HCT116 (cell line): ENCODE measurements around the gene ECEL1. TPM values are rescaled to one million over a fixed set of nuclear protein-coding genes. Genes with fewer than 3 reads are reported as not detected.

ENCODE experiments used
- ATAC-seq: fragments of 200-7000 bp; cut with Tn5 transposase; 2 replicates; pipeline ENCODE4 v1.9.1; 2020; ENCODE audit warnings: mild to moderate bottlenecking, moderate library complexity
- BruUV-seq: library from RNA; stranded (reverse); fragments of 400-500 nt; replicated peaks from 2 replicates; lab custom pipeline; 2021; lab: Mats Ljungman, UMichigan
- CTCF ChIA-PET: fragments of 300-600 bp; sonication (Branson Sonifier 250); formaldehyde crosslinking; loops from one replicate; lab custom pipeline; 2021; ENCODE audit warnings: antibody characterized with exemption; lab: Charles Lee
- POLR2A ChIA-PET: fragments of 300-600, 350-600 bp; sonication (Branson Sonifier 250); formaldehyde crosslinking; loops from one replicate; lab custom pipeline; 2021; ENCODE audit warnings: antibody characterized with exemption; lab: Charles Lee
- RAD21 ChIA-PET, 2 experiments: fragments of 300-600 bp; sonication (Branson Sonifier 250); formaldehyde crosslinking; loops; one replicate each; lab custom pipeline; 2023; ENCODE audit warnings: low total read pairs in 2 of 2; ENCODE audit not compliant: uncharacterized antibody in 2 of 2, unreplicated experiment in 2 of 2, low non-redundant PET in 1 of 2; lab: Charles Lee
- DNase-seq: peaks from one replicate; pipeline ENCODE4 v3.0.0-alpha.2; 2010; ENCODE audit warnings: low read depth, low spot score
- H2AFZ ChIP-seq: fragments of 200-600 bp; shearing (Covaris generic), sonication (generic); 2 replicates; pipeline ENCODE4 v1.6.1; 2017; ENCODE audit warnings: low read depth, mixed run types, mixed read lengths, antibody characterized with exemption, low read length; ENCODE audit not compliant: poor library complexity, severe bottlenecking
- H3K27ac ChIP-seq: 2 replicates; pipeline ENCODE4 v1.5.1; 2012; ENCODE audit warnings: low read depth, low read length
- H3K27me3 ChIP-seq: fragments of 200-600 bp; sonication (generic); 2 replicates; pipeline ENCODE4 v1.6.1; 2016; ENCODE audit warnings: mixed run types, low read length, mixed read lengths; ENCODE audit not compliant: insufficient read depth
- H3K36me3 ChIP-seq, 2 experiments: fragments of 200-500 bp in 1 of 2; fragments of 200-600 bp in 1 of 2; sonication (Bioruptor generic) in 1 of 2; sonication (generic) in 1 of 2; 2 replicates each; pipeline versions ENCODE4 v1.5.1 to v1.6.1; 2014 to 2016; ENCODE audit warnings: low read length in 2 of 2, inconsistent platforms in 1 of 2, mixed read lengths in 1 of 2, mixed run types in 1 of 2; ENCODE audit not compliant: insufficient read depth in 2 of 2, control insufficient read depth in 1 of 2
- H3K4me1 ChIP-seq, 2 experiments: fragments of 200-600 bp in 1 of 2; sonication (generic) in 1 of 2; 2 replicates each; pipeline versions ENCODE4 v1.5.1 to v1.6.1; 2012 to 2017; ENCODE audit warnings: low read length in 2 of 2, inconsistent platforms in 1 of 2, mild to moderate bottlenecking in 1 of 2, mixed read lengths in 1 of 2, mixed run types in 1 of 2, moderate library complexity in 1 of 2; ENCODE audit not compliant: insufficient read depth in 2 of 2, control insufficient read depth in 1 of 2
- H3K4me2 ChIP-seq: fragments of 200-600 bp; sonication (generic); 2 replicates; pipeline ENCODE4 v1.6.1; 2017; ENCODE audit warnings: mixed run types, low read length, mixed read lengths
- H3K4me3 ChIP-seq, 2 experiments: fragments of 200-600 bp in 1 of 2; sonication (generic) in 1 of 2; replicated peaks in 1 of 2; 2 replicates each; pipeline ENCODE4 v1.5.1; 2011 to 2016; ENCODE audit warnings: low read length in 2 of 2, control low read depth in 1 of 2, low read depth in 1 of 2, mild to moderate bottlenecking in 1 of 2, mixed read lengths in 1 of 2, mixed run types in 1 of 2
- H3K79me2 ChIP-seq: fragments of 200-600 bp; sonication (generic); 2 replicates; pipeline ENCODE4 v1.6.1; 2017; ENCODE audit warnings: mild to moderate bottlenecking, mixed run types, low read length, moderate library complexity, mixed read lengths; ENCODE audit not compliant: insufficient read depth
- H3K9ac ChIP-seq: fragments of 200-600 bp; sonication (generic); 2 replicates; pipeline ENCODE4 v1.6.1; 2016; ENCODE audit warnings: low read length, mixed read lengths
- H3K9me2 ChIP-seq: fragments of 200-600 bp; sonication (generic), shearing (Covaris generic); 2 replicates; pipeline ENCODE4 v1.6.1; 2017; ENCODE audit warnings: mixed run types, mild to moderate bottlenecking, moderate library complexity; ENCODE audit not compliant: insufficient read depth
- H3K9me3 ChIP-seq, 2 experiments: fragments of 200-500 bp in 1 of 2; fragments of 200-600 bp in 1 of 2; sonication (Bioruptor generic) in 1 of 2; sonication (generic) in 1 of 2; 2 replicates each; pipeline ENCODE4 v1.6.1; 2014 to 2017; ENCODE audit warnings: low read length in 2 of 2, mixed read lengths in 2 of 2, inconsistent platforms in 1 of 2, low read depth in 1 of 2, mild to moderate bottlenecking in 1 of 2, mixed run types in 1 of 2, moderate library complexity in 1 of 2; ENCODE audit not compliant: control insufficient read depth in 1 of 2, insufficient read depth in 1 of 2
- H4K20me1 ChIP-seq: fragments of 200-600 bp; sonication (generic), shearing (Covaris generic); 2 replicates; pipeline ENCODE4 v1.6.1; 2017; ENCODE audit warnings: mixed run types, mild to moderate bottlenecking, moderate library complexity; ENCODE audit not compliant: insufficient read depth
- FOSL1 ChIP-seq: IDR thresholded peaks from 2 replicates; pipeline ENCODE4 v1.6.1; 2012; ENCODE audit warnings: low read depth
- POLR2A ChIP-seq: IDR thresholded peaks from 2 replicates; pipeline ENCODE4 v1.7.0; 2011; ENCODE audit warnings: borderline replicate concordance; ENCODE audit not compliant: insufficient read depth, insufficient read length; ENCODE audit errors: extremely low read depth
- POLR2AphosphoS5 ChIP-seq: IDR thresholded peaks from 2 replicates; pipeline ENCODE4 v1.6.1; 2011; ENCODE audit warnings: mild to moderate bottlenecking, low read depth, low read length, moderate library complexity
- SIN3A ChIP-seq: IDR thresholded peaks from 2 replicates; pipeline ENCODE4 v1.6.1; 2012; ENCODE audit warnings: low read depth
- TCF7L2 ChIP-seq: IDR thresholded peaks from 2 replicates; pipeline ENCODE4 v1.7.0; 2011; ENCODE audit warnings: borderline replicate concordance, inconsistent platforms; ENCODE audit not compliant: insufficient read depth, insufficient read length; ENCODE audit errors: extremely low read depth
- YY1 ChIP-seq: IDR thresholded peaks from 2 replicates; pipeline ENCODE4 v1.6.1; 2011; ENCODE audit warnings: low read length, low read depth, moderate library complexity, mild to moderate bottlenecking; ENCODE audit not compliant: insufficient replicate concordance; ENCODE audit errors: extremely low read depth
- ZFX ChIP-seq: fragments of 450-650 bp; IDR thresholded peaks from 2 replicates; pipeline ENCODE4 v1.6.1; 2017
- ZNF274 ChIP-seq: fragments of 200-500 bp; sonication (Bioruptor generic); IDR thresholded peaks from 2 replicates; pipeline ENCODE4 v1.6.1; 2014; ENCODE audit warnings: mild to moderate bottlenecking, low read depth, low read length, inconsistent platforms
- intact Hi-C: fragments of 100-400 bp; cut with micrococcal nuclease; formaldehyde crosslinking; loops from 2 replicates; pipeline ENCODE4 v1.10.0; 2022
- total RNA-seq: library from RNA; stranded (reverse); gene quantifications from one replicate; pipeline ENCODE4 v1.2.1, GENCODE V29; 2021; ENCODE audit not compliant: unreplicated experiment
- TF ChIP-seq, protein P1 (sequence below), 3 experiments: fragments of 200-600 bp in 1 of 3; sonication (generic) in 1 of 3; IDR thresholded peaks in 2 of 3; conservative IDR thresholded peaks in 1 of 3; 2 replicates each; pipeline ENCODE4 v1.5.1; 2012 to 2017; ENCODE audit warnings: low read depth in 2 of 3, low read length in 2 of 3, antibody characterized with exemption in 1 of 3, borderline replicate concordance in 1 of 3, control low read depth in 1 of 3, mild to moderate bottlenecking in 1 of 3, mixed read lengths in 1 of 3, mixed run types in 1 of 3, moderate library complexity in 1 of 3; ENCODE audit not compliant: insufficient read depth in 1 of 3
- TF ChIP-seq, protein P2 (sequence below): IDR thresholded peaks from 2 replicates; pipeline ENCODE4 v1.6.1; 2011; ENCODE audit warnings: mild to moderate bottlenecking, low read length, moderate library complexity; ENCODE audit not compliant: insufficient replicate concordance; ENCODE audit errors: extremely low read depth
- TF ChIP-seq, protein P3 (sequence below): IDR thresholded peaks from 2 replicates; pipeline ENCODE4 v1.6.1; 2012
- TF ChIP-seq, protein P4 (sequence below): IDR thresholded peaks from 2 replicates; pipeline ENCODE4 v1.6.1; 2012; ENCODE audit warnings: low read depth

The ECEL1 gene
- total RNA-seq, 1 experiment from 2014 or later: not detected

DNA sequence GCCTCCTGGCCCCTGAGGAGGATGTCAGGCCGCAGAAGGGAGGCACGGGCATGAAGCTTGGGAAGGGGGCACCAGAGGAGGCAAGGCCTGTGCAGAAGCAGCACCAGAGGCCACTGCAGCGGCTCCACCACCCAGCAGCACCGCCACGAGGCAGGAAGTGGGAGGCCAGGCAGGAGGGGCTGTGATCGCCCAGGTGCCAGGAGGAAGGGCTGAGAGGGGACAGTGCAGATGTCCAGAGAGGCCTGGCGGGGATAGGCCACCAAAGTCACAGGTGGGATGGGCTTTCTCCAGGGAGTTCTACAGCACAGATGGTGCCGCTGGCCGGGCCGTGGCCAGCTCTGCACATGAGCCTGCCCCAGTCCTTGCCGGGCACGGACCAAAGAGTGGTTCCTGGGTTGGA is 37.7 kb downstream of the ECEL1 start:
- Histone ChIP-seq H3K79me2 (no peaks in the 10 kb centered on the region), H2AFZ (no peak overlapping the region)
- peak; percentile 38 for ATAC-seq
- CTCF ChIA-PET: no interaction called here
- TF ChIP-seq POLR2A: no peak
- no peak for TF ChIP-seq SIN3A
- no peak for TF ChIP-seq ZNF274
- TF ChIP-seq, all 23 proteins: peak for 0
- Histone ChIP-seq H3K27ac (no peak overlapping the region), H3K9me2 (no peaks in the 10 kb centered on the region), H3K9me3 (no peaks in the 10 kb centered on the region), H3K4me2 (no peak overlapping the region), H3K27me3 (no peaks in the 10 kb centered on the region), H3K4me1 (no peaks in the 10 kb centered on the region), H3K36me3 (no peaks in the 10 kb centered on the region), H3K4me3 (no peak overlapping the region), H3K9ac (no peak overlapping the region), H4K20me1 (no peaks in the 10 kb centered on the region)
- intact Hi-C loops: no loop called here
- ChIA-PET RAD21 (no interaction called here), POLR2A (no interaction called here)
- DNase-seq: no peak
- BruUV-seq: no TSS peak

DNA sequence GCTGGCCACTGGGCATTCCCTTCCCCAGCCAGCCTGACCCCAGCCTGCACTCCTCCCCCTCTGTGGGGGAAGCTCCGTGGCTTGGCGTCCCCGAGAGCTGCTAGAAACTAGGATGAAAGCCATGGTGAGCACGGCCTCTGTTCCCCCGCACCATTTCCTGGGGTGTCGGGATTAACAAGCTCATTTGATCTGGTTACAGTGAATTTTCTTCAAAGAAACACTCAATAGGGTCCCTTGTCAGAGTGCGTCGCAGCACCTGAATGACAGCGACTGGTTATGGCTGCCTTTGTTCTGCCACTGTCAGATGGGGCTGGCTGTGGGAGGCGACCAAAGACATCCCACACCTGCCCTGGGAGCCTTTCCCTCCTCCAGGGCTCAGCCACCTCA is 39.3 kb downstream of the ECEL1 start:
- intact Hi-C loops: no loop called here
- H3K27me3 ChIP-seq: no peaks in the 10 kb centered on the region
- CTCF ChIA-PET: no interaction called here
- H3K4me3 ChIP-seq: no peak overlapping the region
- no peak overlapping the region for H3K27ac ChIP-seq
- H2AFZ ChIP-seq: no peak overlapping the region
- DNase-seq (no peak), ATAC-seq (no peak)
- peaks cover 0 to 10% of the 10 kb centered on the region in 2 experiments; a peak in 2 of 4 replicates for H3K4me1 ChIP-seq
- no peaks in the 10 kb centered on the region for H3K36me3 ChIP-seq
- H3K79me2 ChIP-seq: no peaks in the 10 kb centered on the region
- RAD21 ChIA-PET: no interaction called here
- no peaks in the 10 kb centered on the region for H4K20me1 ChIP-seq
- no peaks in the 10 kb centered on the region for H3K9me2 ChIP-seq
- H3K9ac ChIP-seq: no peak overlapping the region
- no peaks in the 10 kb centered on the region for H3K9me3 ChIP-seq
- no TSS peak for BruUV-seq
- POLR2A ChIA-PET: no interaction called here
- no peak overlapping the region for H3K4me2 ChIP-seq
- TF ChIP-seq, protein P1, sequence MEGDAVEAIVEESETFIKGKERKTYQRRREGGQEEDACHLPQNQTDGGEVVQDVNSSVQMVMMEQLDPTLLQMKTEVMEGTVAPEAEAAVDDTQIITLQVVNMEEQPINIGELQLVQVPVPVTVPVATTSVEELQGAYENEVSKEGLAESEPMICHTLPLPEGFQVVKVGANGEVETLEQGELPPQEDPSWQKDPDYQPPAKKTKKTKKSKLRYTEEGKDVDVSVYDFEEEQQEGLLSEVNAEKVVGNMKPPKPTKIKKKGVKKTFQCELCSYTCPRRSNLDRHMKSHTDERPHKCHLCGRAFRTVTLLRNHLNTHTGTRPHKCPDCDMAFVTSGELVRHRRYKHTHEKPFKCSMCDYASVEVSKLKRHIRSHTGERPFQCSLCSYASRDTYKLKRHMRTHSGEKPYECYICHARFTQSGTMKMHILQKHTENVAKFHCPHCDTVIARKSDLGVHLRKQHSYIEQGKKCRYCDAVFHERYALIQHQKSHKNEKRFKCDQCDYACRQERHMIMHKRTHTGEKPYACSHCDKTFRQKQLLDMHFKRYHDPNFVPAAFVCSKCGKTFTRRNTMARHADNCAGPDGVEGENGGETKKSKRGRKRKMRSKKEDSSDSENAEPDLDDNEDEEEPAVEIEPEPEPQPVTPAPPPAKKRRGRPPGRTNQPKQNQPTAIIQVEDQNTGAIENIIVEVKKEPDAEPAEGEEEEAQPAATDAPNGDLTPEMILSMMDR (IDR thresholded peaks at IDR 0.05 in 2 of 3, conservative IDR thresholded peaks at IDR 0.05 in 1 of 3; ENCODE audit: borderline replicate concordance in 1 of 3, insufficient read depth in 1 of 3, low read depth in 2 of 3, low read length in 2 of 3): no peak
- TF ChIP-seq, protein P2, sequence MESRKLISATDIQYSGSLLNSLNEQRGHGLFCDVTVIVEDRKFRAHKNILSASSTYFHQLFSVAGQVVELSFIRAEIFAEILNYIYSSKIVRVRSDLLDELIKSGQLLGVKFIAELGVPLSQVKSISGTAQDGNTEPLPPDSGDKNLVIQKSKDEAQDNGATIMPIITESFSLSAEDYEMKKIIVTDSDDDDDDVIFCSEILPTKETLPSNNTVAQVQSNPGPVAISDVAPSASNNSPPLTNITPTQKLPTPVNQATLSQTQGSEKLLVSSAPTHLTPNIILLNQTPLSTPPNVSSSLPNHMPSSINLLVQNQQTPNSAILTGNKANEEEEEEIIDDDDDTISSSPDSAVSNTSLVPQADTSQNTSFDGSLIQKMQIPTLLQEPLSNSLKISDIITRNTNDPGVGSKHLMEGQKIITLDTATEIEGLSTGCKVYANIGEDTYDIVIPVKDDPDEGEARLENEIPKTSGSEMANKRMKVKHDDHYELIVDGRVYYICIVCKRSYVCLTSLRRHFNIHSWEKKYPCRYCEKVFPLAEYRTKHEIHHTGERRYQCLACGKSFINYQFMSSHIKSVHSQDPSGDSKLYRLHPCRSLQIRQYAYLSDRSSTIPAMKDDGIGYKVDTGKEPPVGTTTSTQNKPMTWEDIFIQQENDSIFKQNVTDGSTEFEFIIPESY: no peak
- TF ChIP-seq ZFX (no peak), ZNF274 (no peak), POLR2AphosphoS5 (no peak), TCF7L2 (no peak), FOSL1 (no peak), YY1 (no peak), SIN3A (no peak)
- TF ChIP-seq, protein P3, sequence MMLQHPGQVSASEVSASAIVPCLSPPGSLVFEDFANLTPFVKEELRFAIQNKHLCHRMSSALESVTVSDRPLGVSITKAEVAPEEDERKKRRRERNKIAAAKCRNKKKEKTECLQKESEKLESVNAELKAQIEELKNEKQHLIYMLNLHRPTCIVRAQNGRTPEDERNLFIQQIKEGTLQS: no peak
- TF ChIP-seq, protein P4, sequence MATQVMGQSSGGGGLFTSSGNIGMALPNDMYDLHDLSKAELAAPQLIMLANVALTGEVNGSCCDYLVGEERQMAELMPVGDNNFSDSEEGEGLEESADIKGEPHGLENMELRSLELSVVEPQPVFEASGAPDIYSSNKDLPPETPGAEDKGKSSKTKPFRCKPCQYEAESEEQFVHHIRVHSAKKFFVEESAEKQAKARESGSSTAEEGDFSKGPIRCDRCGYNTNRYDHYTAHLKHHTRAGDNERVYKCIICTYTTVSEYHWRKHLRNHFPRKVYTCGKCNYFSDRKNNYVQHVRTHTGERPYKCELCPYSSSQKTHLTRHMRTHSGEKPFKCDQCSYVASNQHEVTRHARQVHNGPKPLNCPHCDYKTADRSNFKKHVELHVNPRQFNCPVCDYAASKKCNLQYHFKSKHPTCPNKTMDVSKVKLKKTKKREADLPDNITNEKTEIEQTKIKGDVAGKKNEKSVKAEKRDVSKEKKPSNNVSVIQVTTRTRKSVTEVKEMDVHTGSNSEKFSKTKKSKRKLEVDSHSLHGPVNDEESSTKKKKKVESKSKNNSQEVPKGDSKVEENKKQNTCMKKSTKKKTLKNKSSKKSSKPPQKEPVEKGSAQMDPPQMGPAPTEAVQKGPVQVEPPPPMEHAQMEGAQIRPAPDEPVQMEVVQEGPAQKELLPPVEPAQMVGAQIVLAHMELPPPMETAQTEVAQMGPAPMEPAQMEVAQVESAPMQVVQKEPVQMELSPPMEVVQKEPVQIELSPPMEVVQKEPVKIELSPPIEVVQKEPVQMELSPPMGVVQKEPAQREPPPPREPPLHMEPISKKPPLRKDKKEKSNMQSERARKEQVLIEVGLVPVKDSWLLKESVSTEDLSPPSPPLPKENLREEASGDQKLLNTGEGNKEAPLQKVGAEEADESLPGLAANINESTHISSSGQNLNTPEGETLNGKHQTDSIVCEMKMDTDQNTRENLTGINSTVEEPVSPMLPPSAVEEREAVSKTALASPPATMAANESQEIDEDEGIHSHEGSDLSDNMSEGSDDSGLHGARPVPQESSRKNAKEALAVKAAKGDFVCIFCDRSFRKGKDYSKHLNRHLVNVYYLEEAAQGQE: no peak
